ENCODE data around the gene KRT10.
"Not testable (repeated sequence)": the region's sequence is repeated elsewhere in the genome, so short reads cannot be mapped to it uniquely, and the experiment has no call there.

Gene KRT10

GRCh38 chr17:40822132-40822812 is at the start of gene KRT10:
TSS of gene KRT10 (minus strand) at chr17:40822614. CDS start at chr17:40822585, 29 bp downstream.
- DNase-seq (ENCODE audit: low read depth): no peak

- DNase-seq (ENCODE audit: low read depth): no peak
Measured at GRCh38 chr17:40871316-40871715, 48.9 kb upstream of the KRT10 start.

- DNase-seq (ENCODE audit: low read depth): no peak
Measured at GRCh38 chr17:40870136-40870535, 47.7 kb upstream of the KRT10 start.

- DNase-seq (ENCODE audit: low read depth): no peak
Measured at GRCh38 chr17:40866838-40867237, 44.4 kb upstream of the KRT10 start, which contains the start of gene KRT12. TSS of gene KRT12 (minus strand) at chr17:40867223. CDS start at chr17:40867186, 37 bp downstream.

GRCh38 chr17:40864661-40865390 is 42.4 kb upstream of the KRT10 start:
- no peak for DNase-seq (ENCODE audit: low read depth)

- no peak for DNase-seq (ENCODE audit: low read depth)
Measured at GRCh38 chr17:40862985-40863733, 40.7 kb upstream of the KRT10 start.

GRCh38 chr17:40859536-40859935 is 37.1 kb upstream of the KRT10 start:
- DNase-seq (ENCODE audit: low read depth): no peak

- not testable (repeated sequence) for DNase-seq (ENCODE audit: low read depth)
Measured at GRCh38 chr17:40858667-40859066, 36.3 kb upstream of the KRT10 start.

- DNase-seq (ENCODE audit: low read depth): no peak
Measured at GRCh38 chr17:40857535-40857934, 35.1 kb upstream of the KRT10 start.

GRCh38 chr17:40854175-40854814 is 31.9 kb upstream of the KRT10 start:
- no peak for DNase-seq (ENCODE audit: low read depth)

GRCh38 chr17:40852364-40852763 is 29.9 kb upstream of the KRT10 start:
- no peak for DNase-seq (ENCODE audit: low read depth)

- no peak for DNase-seq (ENCODE audit: low read depth)
Measured at GRCh38 chr17:40850293-40850972, 28.0 kb upstream of the KRT10 start.

GRCh38 chr17:40849723-40850122 is 27.3 kb upstream of the KRT10 start:
- DNase-seq (ENCODE audit: low read depth): no peak

GRCh38 chr17:40848583-40849235 is 26.3 kb upstream of the KRT10 start:
- no peak for DNase-seq (ENCODE audit: low read depth)

GRCh38 chr17:40846515-40847144 is 24.2 kb upstream of the KRT10 start:
- DNase-seq (ENCODE audit: low read depth): no peak

GRCh38 chr17:40844671-40845107 is 22.3 kb upstream of the KRT10 start:
- no peak for DNase-seq (ENCODE audit: low read depth)

GRCh38 chr17:40843242-40843641 is 20.8 kb upstream of the KRT10 start:
- no peak for DNase-seq (ENCODE audit: low read depth)

- DNase-seq (ENCODE audit: low read depth): no peak
Measured at GRCh38 chr17:40841246-40841645, 18.8 kb upstream of the KRT10 start.

GRCh38 chr17:40839194-40839593 is 16.8 kb upstream of the KRT10 start:
- no peak for DNase-seq (ENCODE audit: low read depth)

GRCh38 chr17:40836020-40836419 is 13.6 kb upstream of the KRT10 start:
- no peak for DNase-seq (ENCODE audit: low read depth)

GRCh38 chr17:40833882-40834281 is 11.5 kb upstream of the KRT10 start:
- no peak for DNase-seq (ENCODE audit: low read depth)

All from stimulated activated CD4-positive, alpha-beta T cell treated with anti-CD3 and anti-CD28 coated beads, Interleukin-2, amount 100 ng/mL, for 4 hours (primary cell).